ENCODE results near the gene HOXA1. TPM values are rescaled to one million over a fixed set of nuclear protein-coding genes. Genes with fewer than 3 reads are reported as not detected.
A peak's percentile ranks its signal among the peaks of the same experiment; 100 is the strongest.

Gene HOXA1
- total and polyA plus RNA-seq, 8 donors = 0.31 to 1.1 (median 0.55) TPM; not detected in 5

- no peak for TF ChIP-seq EP300 (IDR thresholded peaks at IDR 0.05)
- TF ChIP-seq POLR2AphosphoS5 (IDR thresholded peaks at IDR 0.05) = no peak
- intact Hi-C loops (cut with DNase I; ENCODE audit: low total_unique reads) = no loop called here
- H3K4me1 ChIP-seq = peaks cover 19 to 76% (median 49%) of the 10 kb centered on the region in 4 donors
- DNase-seq = no peak
- H3K27ac ChIP-seq = peak overlapping the region; percentile 65 to 99 (median 94)
- H3K27me3 ChIP-seq = peaks cover 0 to 93% (median 45%) of the 10 kb centered on the region in 3 donors
- no peaks in the 10 kb centered on the region for H3K36me3 ChIP-seq
- 37 to 56% (median 45%) methylated on average over 7 of the region's 7 CpGs for WGBS, 5 donors
- no peaks in the 10 kb centered on the region for H3K9me3 ChIP-seq
- peak overlapping the region; percentile 35 to 41 (median 39) for H3K4me3 ChIP-seq
Measured at GRCh38 chr7:27121684-27122076, 25.9 kb upstream of the HOXA1 start.

- no peaks in the 10 kb centered on the region for H3K9me3 ChIP-seq
- H3K27me3 ChIP-seq = peaks cover 0 to 92% (median 48%) of the 10 kb centered on the region in 3 donors
- H3K4me3 ChIP-seq = no peak overlapping the region
- TF ChIP-seq EP300 (IDR thresholded peaks at IDR 0.05) (no peak), CTCF (IDR thresholded peaks at IDR 0.05) (no peak), POLR2AphosphoS5 (IDR thresholded peaks at IDR 0.05) (no peak), POLR2A (IDR thresholded peaks at IDR 0.05) (no peak)
- H3K4me1 ChIP-seq = peaks cover 19 to 54% (median 36%) of the 10 kb centered on the region in 4 donors
- 17 to 60% (median 53%) methylated on average over 1 of the region's 1 CpG for WGBS, 5 donors
- H3K36me3 ChIP-seq = no peaks in the 10 kb centered on the region
- peak overlapping the region in 4 of 5 donors; percentile 92 to 99 (median 95) for H3K27ac ChIP-seq
- intact Hi-C loops (cut with DNase I; ENCODE audit: low total_unique reads) = no loop called here
- DNase-seq = no peak
Measured at GRCh38 chr7:27119412-27119911, 23.7 kb upstream of the HOXA1 start.

- Histone ChIP-seq H3K27me3 (peaks cover 0 to 92% (median 50%) of the 10 kb centered on the region in 3 donors), H3K36me3 (no peaks in the 10 kb centered on the region), H3K4me1 (peaks cover 19 to 51% (median 33%) of the 10 kb centered on the region in 4 donors), H3K27ac (peak overlapping the region; percentile 51 to 99 (median 94)), H3K4me3 (peak overlapping the region; percentile 47 to 55 (median 53)), H3K9me3 (no peaks in the 10 kb centered on the region)
- DNase-seq = no peak
- no peak for TF ChIP-seq POLR2A (IDR thresholded peaks at IDR 0.05)
- no peak for TF ChIP-seq CTCF (IDR thresholded peaks at IDR 0.05)
- no peak for TF ChIP-seq EP300 (IDR thresholded peaks at IDR 0.05)
- no peak for TF ChIP-seq POLR2AphosphoS5 (IDR thresholded peaks at IDR 0.05)
- 41 to 62% (median 53%) methylated on average over 3 of the region's 3 CpGs for WGBS, 5 donors
- intact Hi-C loops (cut with DNase I; ENCODE audit: low total_unique reads) = no loop called here
Measured at GRCh38 chr7:27118580-27118979, 22.8 kb upstream of the HOXA1 start.

- 39 to 73% (median 46%) methylated on average over 19 of the region's 19 CpGs for WGBS, 5 donors
- intact Hi-C loops (cut with DNase I; ENCODE audit: low total_unique reads) = no loop called here
- Histone ChIP-seq H3K9me3 (no peaks in the 10 kb centered on the region), H3K4me3 (peak overlapping the region; percentile 47 to 55 (median 53)), H3K27ac (peak overlapping the region; percentile 64 to 99 (median 94)), H3K4me1 (peaks cover 19 to 47% (median 31%) of the 10 kb centered on the region in 4 donors), H3K36me3 (no peaks in the 10 kb centered on the region), H3K27me3 (peaks cover 0 to 92% (median 49%) of the 10 kb centered on the region in 3 donors)
- no peak for TF ChIP-seq POLR2A (IDR thresholded peaks at IDR 0.05)
- TF ChIP-seq POLR2AphosphoS5 (IDR thresholded peaks at IDR 0.05) = peak in 2 of 3 donors; percentile 24 to 47
- DNase-seq = peak in 1 of 2 donors; percentile 87
Measured at GRCh38 chr7:27117887-27118491, 22.2 kb upstream of the HOXA1 start.

GRCh38 chr7:27116962-27117886 lies 21.4 kb upstream of the HOXA1 start:
- no peaks in the 10 kb centered on the region for H3K9me3 ChIP-seq
- WGBS, 5 donors = 42 to 66% (median 55%) methylated on average over 12 of the region's 12 CpGs
- H3K27ac ChIP-seq = peak overlapping the region; percentile 70 to 99 (median 94)
- intact Hi-C loops (cut with DNase I; ENCODE audit: low total_unique reads) = no loop called here
- peaks cover 14 to 43% (median 29%) of the 10 kb centered on the region in 4 donors for H3K4me1 ChIP-seq
- peak in 1 of 2 donors; percentile 59 for DNase-seq
- peaks cover 0 to 90% (median 43%) of the 10 kb centered on the region in 3 donors for H3K27me3 ChIP-seq
- no peak for TF ChIP-seq POLR2A (IDR thresholded peaks at IDR 0.05)
- no peak for TF ChIP-seq POLR2AphosphoS5 (IDR thresholded peaks at IDR 0.05)
- TF ChIP-seq EP300 (IDR thresholded peaks at IDR 0.05) = no peak
- no peak for TF ChIP-seq CTCF (IDR thresholded peaks at IDR 0.05)
- H3K4me3 ChIP-seq = peak overlapping the region; percentile 47 to 55 (median 53)
- H3K36me3 ChIP-seq = no peaks in the 10 kb centered on the region

Data from stomach (tissue), 9 donors.